C4-2B (cell line): ENCODE data around the gene TXNIP.

Source experiments
- CTCF ChIP-seq: fragments of 450-650 bp; conservative IDR thresholded peaks from 2 replicates; pipeline ENCODE4 v1.5.1; 2017; ENCODE audit warnings: mild to moderate bottlenecking
- ZFX ChIP-seq: fragments of 450-650 bp; IDR thresholded peaks from 2 replicates; pipeline ENCODE4 v1.6.1; 2017

GRCh38 chr1:146035048-146035423, 38.7 kb upstream of the TXNIP start:
- TF ChIP-seq CTCF = no peak
- TF ChIP-seq ZFX = no peak
